ENCODE data around the gene OOSP2.

Gene OOSP2

DNA sequence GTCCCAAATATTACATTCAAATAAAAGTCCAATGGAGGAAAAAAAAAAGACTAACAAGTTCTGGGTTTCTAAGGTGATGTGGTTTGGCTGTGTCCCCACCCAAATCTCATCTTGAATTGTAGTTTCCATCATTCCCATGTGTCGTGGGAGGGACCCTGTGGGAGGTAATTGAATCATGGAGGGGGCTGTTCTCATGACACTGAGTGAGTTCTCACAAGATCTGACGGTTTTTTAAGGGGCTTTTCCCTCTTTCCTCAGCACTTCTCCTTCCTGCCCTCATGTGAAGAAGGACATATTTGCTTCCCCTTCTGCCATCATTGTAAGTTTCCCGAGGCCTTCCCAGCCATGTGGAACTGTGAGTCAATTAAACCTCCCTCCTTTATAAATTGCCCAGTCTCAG is 40.3 kb downstream of the OOSP2 start:
- no peak for DNase-seq

- no peak for DNase-seq
These were observed 44.5 kb downstream of the OOSP2 start for GRCh38 chr11:60084631-60085273.

GRCh38 chr11:60085909-60086308 is 45.7 kb downstream of the OOSP2 start:
- peak in 1 of 2 experiments; percentile 7 for DNase-seq

- DNase-seq: no peak
These were observed 47.0 kb downstream of the OOSP2 start for GRCh38 chr11:60087239-60087638.

DNA sequence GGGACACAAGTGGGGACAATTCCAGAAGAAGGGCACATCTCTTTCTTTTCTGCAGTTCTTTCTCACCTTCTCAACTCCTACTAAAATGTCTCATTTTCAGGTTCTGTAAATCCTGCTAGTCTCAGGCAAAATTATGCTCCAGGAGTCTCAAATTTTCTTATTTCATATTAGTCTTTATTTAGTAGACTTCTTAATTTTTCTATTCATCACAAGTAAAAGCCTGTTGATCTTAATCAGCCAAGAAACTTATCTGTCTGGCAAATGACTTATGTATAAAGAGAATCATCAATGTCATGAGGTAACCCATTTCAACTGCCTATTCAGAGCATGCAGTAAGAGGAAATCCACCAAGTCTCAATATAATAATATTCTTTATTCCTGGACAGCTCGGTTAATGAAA is 48.2 kb downstream of the OOSP2 start, which contains the start of gene MS4A2:
MS4A2 (plus strand) TSS at position 301 of the 400 bp plus-strand sequence. CDS start 102 bp downstream, outside the sequence.
- DNase-seq: no peak

DNA sequence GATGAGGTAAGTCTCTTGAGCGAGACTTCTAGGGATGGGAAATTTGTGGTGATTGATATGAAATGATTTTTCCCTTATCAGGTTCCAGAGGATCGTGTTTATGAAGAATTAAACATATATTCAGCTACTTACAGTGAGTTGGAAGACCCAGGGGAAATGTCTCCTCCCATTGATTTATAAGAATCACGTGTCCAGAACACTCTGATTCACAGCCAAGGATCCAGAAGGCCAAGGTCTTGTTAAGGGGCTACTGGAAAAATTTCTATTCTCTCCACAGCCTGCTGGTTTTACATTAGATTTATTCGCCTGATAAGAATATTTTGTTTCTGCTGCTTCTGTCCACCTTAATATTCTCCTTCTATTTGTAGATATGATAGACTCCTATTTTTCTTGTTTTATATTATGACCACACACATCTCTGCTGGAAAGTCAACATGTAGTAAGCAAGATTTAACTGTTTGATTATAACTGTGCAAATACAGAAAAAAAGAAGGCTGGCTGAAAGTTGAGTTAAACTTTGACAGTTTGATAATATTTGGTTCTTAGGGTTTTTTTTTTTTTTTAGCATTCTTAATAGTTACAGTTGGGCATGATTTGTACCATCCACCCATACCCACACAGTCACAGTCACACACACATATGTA is 55.4 kb downstream of the OOSP2 start:
- DNase-seq: no peak

GRCh38 chr11:60097189-60097588 is 57.0 kb downstream of the OOSP2 start:
- no peak for DNase-seq
